Tibial nerve (tissue), 4 donors: ENCODE data around the gene VAMP7. TPM values are rescaled to one million over a fixed set of nuclear protein-coding genes. Genes with fewer than 3 reads are reported as not detected.

Source experiments
- DNase-seq, 2 donors: peaks; one replicate each; pipeline ENCODE4 v3.0.0-alpha.2; 2019; ENCODE audit warnings: low spot score in 2 of 2
- H3K27ac ChIP-seq, 4 donors: fragments of 200-600 bp; sonication (generic) in 3 of 4; one replicate each; pipeline ENCODE4 v1.5.1; 2017 to 2019; ENCODE audit warnings: mild to moderate bottlenecking in 1 of 4
- H3K27me3 ChIP-seq, 2 donors: fragments of 200-600 bp; sonication (generic) in 1 of 2; one replicate each; pipeline versions ENCODE4 v1.5.1 to v1.6.0; 2017 to 2019
- H3K36me3 ChIP-seq, 3 donors: fragments of 200-600 bp; sonication (generic); one replicate each; pipeline ENCODE4 v1.5.1; 2018 to 2019
- H3K4me1 ChIP-seq, 4 donors: fragments of 200-600 bp; sonication (generic) in 3 of 4; one replicate each; pipeline ENCODE4 v1.5.1; 2017 to 2019
- H3K4me3 ChIP-seq, 4 donors: fragments of 200-600 bp; sonication (generic) in 3 of 4; one replicate each; pipeline ENCODE4 v1.5.1; 2017 to 2019; ENCODE audit warnings: mild to moderate bottlenecking in 1 of 4, moderate library complexity in 1 of 4
- H3K9me3 ChIP-seq, 4 donors: fragments of 200-600 bp; sonication (generic) in 3 of 4; one replicate each; pipeline ENCODE4 v1.5.1; 2017 to 2019
- CTCF ChIP-seq, 5 experiments: fragments of 200-600 bp in 3 of 5; fragments of 450-650 bp in 2 of 5; sonication (generic) in 3 of 5; IDR thresholded peaks; one replicate each; pipeline ENCODE4 v1.5.1; 2016 to 2019; ENCODE audit warnings: antibody characterized with exemption in 5 of 5, mild to moderate bottlenecking in 3 of 5, moderate library complexity in 2 of 5
- EP300 ChIP-seq, 2 donors: sonication (generic); formaldehyde crosslinking; IDR thresholded peaks; one replicate each; pipeline ENCODE4 v1.6.1; 2017; ENCODE audit warnings: antibody characterized with exemption in 2 of 2, mild to moderate bottlenecking in 1 of 2
- POLR2A ChIP-seq, 2 donors: fragments of 450-650 bp; IDR thresholded peaks; one replicate each; pipeline ENCODE4 v1.6.1; 2017; ENCODE audit warnings: antibody characterized with exemption in 2 of 2, mild to moderate bottlenecking in 2 of 2, moderate library complexity in 2 of 2
- WGBS, 2 donors: methylation state at CpG; one replicate each; pipeline ENCODE4 v1.1.5; 2018; 5-methylcytosine and 5-hydroxymethylcytosine counted together
- small RNA-seq: library from RNA; depleted of rRNA; stranded (forward); fragments of <200 nt; gene quantifications from one replicate; pipeline ENCODE3, GENCODE V24; 2016
- total RNA-seq, 4 donors: library from RNA; depleted of rRNA; stranded (reverse); fragments of >200 nt; gene quantifications; one replicate each; pipeline ENCODE4 v1.1.0, GENCODE V29; 2016

Gene VAMP7
- total RNA-seq, 4 donors from 2014 or later, result 24.9 to 32.1 (median 25.5) TPM

GRCh38 chrX:155988859-155989258 lies 107.7 kb downstream of the VAMP7 start:
- WGBS, 2 donors, result 70 to 77% methylated on average over 4 of the region's 4 CpGs
- peaks cover 0 to 4% (median 0%) of the 10 kb centered on the region in 4 donors for H3K9me3 ChIP-seq
- no peak overlapping the region for H3K27ac ChIP-seq
- no peaks in the 10 kb centered on the region for H3K4me1 ChIP-seq
- no peak for DNase-seq
- H3K27me3 ChIP-seq, result no peaks in the 10 kb centered on the region
- no peaks in the 10 kb centered on the region for H3K36me3 ChIP-seq
- no peak for TF ChIP-seq CTCF (IDR thresholded peaks at IDR 0.05)
- no peak for TF ChIP-seq POLR2A (IDR thresholded peaks at IDR 0.05)
- TF ChIP-seq EP300 (IDR thresholded peaks at IDR 0.05), result no peak
- no peak overlapping the region for H3K4me3 ChIP-seq

Small RNAs within 50 kb of the gene (small RNA-seq; reads per million reads assigned to genes)
- gene DPH3P2, result not detected

Other genes with a start within 250 kb of the VAMP7 start
- gene IL9R, start 116.4 kb downstream of the VAMP7 start, total RNA-seq, result under 1 TPM in 2 of 4 donors, not detected in 2; 0.39 to 0.44 TPM